KMS-11 (cell line): ENCODE measurements around the gene YWHAQ.
"Not testable (repeated sequence)": the region's sequence is repeated elsewhere in the genome, so short reads cannot be mapped to it uniquely, and the experiment has no call there.

Source experiments
- H2AFZ ChIP-seq: fragments of 200-600 bp; sonication (generic); 2 replicates; pipeline ENCODE4 v1.6.1; 2016; ENCODE audit warnings: antibody characterized with exemption, mixed run types, low read depth
- H3K27ac ChIP-seq: fragments of 200-600 bp; sonication (generic); 2 replicates; pipeline ENCODE4 v1.6.1; 2016; ENCODE audit warnings: mild to moderate bottlenecking, mixed run types
- H3K27me3 ChIP-seq: fragments of 200-600 bp; sonication (generic); 2 replicates; pipeline ENCODE4 v1.6.1; 2017; ENCODE audit warnings: mild to moderate bottlenecking, low read depth, mixed run types, moderate library complexity; ENCODE audit not compliant: insufficient read depth
- H3K36me3 ChIP-seq: fragments of 200-600 bp; sonication (generic); 2 replicates; pipeline ENCODE4 v1.6.1; 2017; ENCODE audit warnings: mild to moderate bottlenecking, mixed run types; ENCODE audit not compliant: insufficient read depth
- H3K4me1 ChIP-seq: fragments of 200-600 bp; sonication (generic); 2 replicates; pipeline ENCODE4 v1.6.1; 2016; ENCODE audit warnings: mild to moderate bottlenecking, low read depth, mixed run types; ENCODE audit not compliant: poor library complexity, severe bottlenecking
- H3K4me2 ChIP-seq: fragments of 200-600 bp; sonication (generic); 2 replicates; pipeline ENCODE4 v1.7.0; 2016; ENCODE audit warnings: mild to moderate bottlenecking, mixed run types
- H3K4me3 ChIP-seq: fragments of 200-600 bp; sonication (generic); IDR thresholded peaks from 2 replicates; pipeline ENCODE4 v1.6.1; 2017; ENCODE audit warnings: low read depth, low read length, mixed read lengths; ENCODE audit not compliant: insufficient read depth
- H3K79me2 ChIP-seq: fragments of 200-600 bp; sonication (generic); 2 replicates; pipeline ENCODE4 v1.6.1; 2016; ENCODE audit warnings: low read depth, mixed run types; ENCODE audit not compliant: insufficient read depth
- H3K9ac ChIP-seq: fragments of 200-600 bp; sonication (generic); 2 replicates; pipeline ENCODE4 v1.6.1; 2016; ENCODE audit warnings: mild to moderate bottlenecking, mixed run types
- H4K20me1 ChIP-seq: fragments of 200-600 bp; sonication (generic); 2 replicates; pipeline ENCODE4 v1.6.1; 2016; ENCODE audit warnings: mild to moderate bottlenecking, mixed run types; ENCODE audit not compliant: insufficient read depth
- CTCF ChIP-seq: fragments of 200-600 bp; sonication (generic); conservative IDR thresholded peaks from 2 replicates; pipeline ENCODE4 v1.6.1; 2017; ENCODE audit warnings: low read depth, mild to moderate bottlenecking, antibody characterized with exemption, low read length, moderate library complexity, mixed read lengths

Gene YWHAQ

DNA sequence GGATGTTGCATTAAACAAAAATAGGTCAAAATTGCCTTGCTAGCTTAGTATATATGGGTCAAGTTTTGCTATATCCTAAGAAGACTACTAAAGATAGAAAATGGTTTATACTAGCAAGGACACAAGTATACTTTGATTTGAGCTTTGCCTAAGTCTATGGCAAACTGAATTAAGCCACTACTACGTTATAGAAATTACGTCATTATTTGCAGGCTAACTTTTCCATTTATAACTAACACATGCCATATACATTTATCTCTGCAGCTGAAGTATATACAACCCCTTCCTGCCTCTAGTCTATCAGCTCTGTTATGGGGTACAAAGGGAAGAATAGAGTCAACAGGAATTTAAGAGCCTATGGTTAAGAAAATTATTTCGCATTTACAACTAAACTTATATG is 16.2 kb downstream of the YWHAQ start:
- no peak overlapping the region for H3K4me2 ChIP-seq
- no peak overlapping the region for H3K9ac ChIP-seq
- H3K4me1 ChIP-seq: peaks cover 60% of the 10 kb centered on the region
- H3K36me3 ChIP-seq: no peaks in the 10 kb centered on the region
- no peaks in the 10 kb centered on the region for H3K27me3 ChIP-seq
- no peak overlapping the region for H2AFZ ChIP-seq
- H3K4me3 ChIP-seq: no peak overlapping the region
- peaks cover 100% of the 10 kb centered on the region for H3K79me2 ChIP-seq
- H4K20me1 ChIP-seq: peaks cover 55% of the 10 kb centered on the region
- no peak overlapping the region for H3K27ac ChIP-seq
- TF ChIP-seq CTCF: no peak

DNA sequence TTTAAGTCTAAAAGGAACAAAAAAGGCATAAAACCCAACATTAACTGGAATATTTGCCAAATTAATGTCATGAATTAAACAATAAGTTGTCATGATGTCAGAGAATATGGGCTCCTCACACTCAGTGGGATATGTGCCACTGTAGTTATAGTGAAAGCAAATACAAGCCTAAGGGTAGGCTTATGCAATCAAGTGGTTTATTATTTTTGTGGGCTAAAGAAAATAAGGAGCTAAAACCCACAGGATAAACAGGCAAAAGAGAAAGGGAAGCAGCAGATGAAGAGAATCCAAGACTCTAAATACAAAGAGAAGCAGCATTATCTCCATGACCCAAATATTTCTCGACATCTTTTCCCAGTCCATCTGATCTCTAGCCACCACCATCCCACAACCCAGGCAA is 17.5 kb downstream of the YWHAQ start:
- no peak overlapping the region for H3K9ac ChIP-seq

GRCh38 chr2:9611549-9611912 is 19.3 kb downstream of the YWHAQ start:
- not testable (repeated sequence) for H3K36me3 ChIP-seq, H2AFZ ChIP-seq, H3K27ac ChIP-seq, H3K27me3 ChIP-seq, H3K4me2 ChIP-seq, H3K9ac ChIP-seq, H3K4me3 ChIP-seq
- H3K4me1 ChIP-seq: peaks cover 64% of the 10 kb centered on the region
- peaks cover 100% of the 10 kb centered on the region for H3K79me2 ChIP-seq
- peaks cover 60% of the 10 kb centered on the region for H4K20me1 ChIP-seq

More for the DNA sequence above, 17.5 kb downstream of the YWHAQ start:
- H3K27me3 ChIP-seq: no peaks in the 10 kb centered on the region
- H3K4me2 ChIP-seq: no peak overlapping the region
- no peak overlapping the region for H3K27ac ChIP-seq
- peaks cover 100% of the 10 kb centered on the region for H3K79me2 ChIP-seq
- H2AFZ ChIP-seq: no peak overlapping the region
- no peak for TF ChIP-seq CTCF
- H3K4me3 ChIP-seq: no peak overlapping the region
- H4K20me1 ChIP-seq: peaks cover 55% of the 10 kb centered on the region
- H3K4me1 ChIP-seq: peaks cover 60% of the 10 kb centered on the region
- H3K36me3 ChIP-seq: no peaks in the 10 kb centered on the region

GRCh38 chr2:9610781-9611548 is 19.8 kb downstream of the YWHAQ start:
- Histone ChIP-seq H3K79me2 (peaks cover 99% of the 10 kb centered on the region), H3K27ac (no peak overlapping the region), H3K27me3 (no peaks in the 10 kb centered on the region), H3K4me2 (no peak overlapping the region), H3K36me3 (no peaks in the 10 kb centered on the region), H3K9ac (no peak overlapping the region), H4K20me1 (peaks cover 57% of the 10 kb centered on the region), H2AFZ (no peak overlapping the region), H3K4me3 (no peak overlapping the region), H3K4me1 (peaks cover 58% of the 10 kb centered on the region)
- no peak for TF ChIP-seq CTCF

DNA sequence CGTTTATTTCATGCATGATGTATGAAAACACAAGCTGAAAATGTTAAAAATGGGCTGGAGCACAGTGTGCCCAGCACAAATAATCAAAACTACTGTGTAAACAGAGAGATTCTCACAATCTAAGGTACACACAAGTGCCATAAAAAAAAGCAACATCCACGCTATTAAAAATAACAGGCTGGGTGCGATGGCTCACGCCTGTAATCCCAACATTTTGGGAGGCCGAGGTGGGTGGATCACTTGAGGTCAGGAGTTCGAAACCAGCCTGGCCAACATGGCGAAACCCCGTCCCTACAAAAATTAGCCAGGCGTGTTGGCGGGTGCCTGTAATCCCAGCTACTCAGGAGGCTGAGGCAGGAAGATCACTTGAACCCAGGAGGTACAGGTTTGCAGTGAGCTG is 22.3 kb downstream of the YWHAQ start:
- Histone ChIP-seq H4K20me1 (peaks cover 49% of the 10 kb centered on the region), H3K27ac (peak overlapping the region; percentile 35; the same call in 1 of the 2 replicates), H3K4me1 (peaks cover 33% of the 10 kb centered on the region), H3K79me2 (peaks cover 99% of the 10 kb centered on the region), H3K4me2 (peak overlapping the region; percentile 23)
- H3K9ac ChIP-seq, H2AFZ ChIP-seq, H3K36me3 ChIP-seq, H3K4me3 ChIP-seq, H3K27me3 ChIP-seq: not testable (repeated sequence)
